GM15510 (cell line): ENCODE measurements around the gene ZNF69.
A peak's percentile ranks its signal among the peaks of the same experiment; 100 is the strongest.

ENCODE experiments used
- POLR2A ChIP-seq: IDR thresholded peaks from 3 replicates; pipeline ENCODE4 v1.6.1; 2011; ENCODE audit warnings: borderline replicate concordance; ENCODE audit not compliant: insufficient read length; ENCODE audit errors: extremely low read depth

Gene ZNF69

DNA sequence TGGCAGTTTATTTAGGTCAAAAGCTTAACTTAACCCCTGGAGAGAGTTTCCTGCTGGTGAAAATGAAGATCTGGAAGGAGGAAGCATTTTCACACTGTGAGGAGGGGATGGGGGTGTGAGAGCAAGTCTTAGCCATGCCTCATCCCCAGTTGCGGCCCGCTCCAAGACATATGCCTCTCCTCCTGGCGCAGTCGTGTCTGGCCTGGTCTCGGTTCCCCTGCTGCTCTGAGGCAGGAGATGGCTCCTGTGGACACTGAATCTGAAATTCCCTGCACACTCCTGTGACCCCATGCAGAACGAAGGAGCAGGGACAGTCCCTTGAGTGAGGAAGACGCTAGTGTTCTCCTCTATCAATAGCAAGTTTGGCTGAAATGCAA is 360 bp upstream of the ZNF69 start:
- no peak for TF ChIP-seq POLR2A

DNA sequence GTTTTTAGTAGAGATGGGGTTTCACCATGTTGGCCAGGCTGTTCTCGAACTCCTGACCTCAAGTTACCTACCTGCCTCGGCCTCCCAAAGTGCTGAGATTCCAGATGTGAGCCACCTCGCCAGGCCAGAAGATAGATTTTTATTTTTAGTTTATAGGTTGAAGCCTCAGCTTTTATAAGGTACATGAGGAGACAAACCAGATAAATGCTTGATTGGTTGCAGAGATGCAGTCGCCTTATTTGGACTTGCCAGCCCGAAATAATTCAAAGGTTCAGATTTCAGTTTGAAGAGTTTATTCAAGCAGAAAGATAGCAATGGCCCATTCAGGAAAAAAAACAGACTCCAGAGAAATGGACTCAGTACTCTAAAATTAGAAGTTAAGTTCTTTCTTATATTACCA is 3.1 kb downstream of the ZNF69 start:
- TF ChIP-seq POLR2A: no peak

DNA sequence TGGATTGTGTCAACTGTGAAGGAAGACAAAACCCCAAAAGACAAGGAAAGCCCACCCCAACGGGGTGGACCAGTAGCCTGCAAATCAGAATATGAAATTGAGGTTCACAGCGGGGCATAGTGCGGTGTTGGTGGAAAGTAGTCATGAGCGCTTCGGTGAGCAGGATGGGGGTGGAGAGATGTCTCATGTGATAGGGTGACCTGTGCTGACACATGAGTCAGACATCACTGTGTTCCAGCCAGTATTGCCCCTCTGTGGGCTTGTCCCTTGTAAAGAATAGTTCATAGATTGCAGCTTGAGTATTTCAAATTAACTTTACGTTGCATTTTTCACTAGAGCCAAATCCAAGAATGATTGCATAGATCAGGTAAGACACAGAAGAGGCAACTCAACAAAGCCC is 7.3 kb downstream of the ZNF69 start:
- TF ChIP-seq POLR2A: no peak

DNA sequence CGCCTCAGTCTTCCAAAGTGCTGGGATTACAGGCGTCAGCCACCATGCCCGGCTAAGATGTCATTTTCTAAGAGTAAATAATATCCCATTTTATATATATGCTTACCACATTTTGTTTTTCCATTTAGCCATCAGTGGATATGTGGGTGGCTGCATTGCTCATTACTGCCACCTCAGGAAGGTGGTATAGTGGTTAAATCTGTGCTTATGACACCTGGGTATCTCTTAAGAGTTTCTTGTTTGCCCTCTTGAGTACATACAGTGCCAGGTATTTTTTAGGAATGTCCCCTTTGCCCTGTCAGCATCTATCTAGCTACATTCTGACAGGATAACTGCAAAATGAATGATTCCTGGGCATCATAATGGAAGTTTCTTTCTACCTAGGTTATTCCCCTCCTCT is 14.6 kb downstream of the ZNF69 start:
- no peak for TF ChIP-seq POLR2A

DNA sequence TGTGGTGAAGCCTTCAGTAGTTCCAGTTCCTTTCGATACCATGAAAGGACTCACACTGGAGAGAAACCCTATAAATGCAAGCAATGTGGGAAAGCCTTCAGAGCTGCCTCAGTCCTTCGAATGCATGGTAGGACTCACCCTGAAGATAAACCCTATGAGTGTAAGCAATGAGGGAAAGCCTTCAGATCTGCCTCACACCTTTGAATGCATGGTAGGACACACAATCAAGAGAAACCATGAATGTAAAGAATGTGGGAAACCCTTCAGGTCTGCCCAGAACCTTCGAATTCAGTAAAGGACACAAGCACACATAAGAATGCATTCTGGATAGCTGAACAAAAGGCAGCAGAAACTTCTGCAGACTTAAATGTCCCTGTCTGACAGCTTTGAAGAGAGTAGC is 18.3 kb downstream of the ZNF69 start:
- TF ChIP-seq POLR2A: no peak

DNA sequence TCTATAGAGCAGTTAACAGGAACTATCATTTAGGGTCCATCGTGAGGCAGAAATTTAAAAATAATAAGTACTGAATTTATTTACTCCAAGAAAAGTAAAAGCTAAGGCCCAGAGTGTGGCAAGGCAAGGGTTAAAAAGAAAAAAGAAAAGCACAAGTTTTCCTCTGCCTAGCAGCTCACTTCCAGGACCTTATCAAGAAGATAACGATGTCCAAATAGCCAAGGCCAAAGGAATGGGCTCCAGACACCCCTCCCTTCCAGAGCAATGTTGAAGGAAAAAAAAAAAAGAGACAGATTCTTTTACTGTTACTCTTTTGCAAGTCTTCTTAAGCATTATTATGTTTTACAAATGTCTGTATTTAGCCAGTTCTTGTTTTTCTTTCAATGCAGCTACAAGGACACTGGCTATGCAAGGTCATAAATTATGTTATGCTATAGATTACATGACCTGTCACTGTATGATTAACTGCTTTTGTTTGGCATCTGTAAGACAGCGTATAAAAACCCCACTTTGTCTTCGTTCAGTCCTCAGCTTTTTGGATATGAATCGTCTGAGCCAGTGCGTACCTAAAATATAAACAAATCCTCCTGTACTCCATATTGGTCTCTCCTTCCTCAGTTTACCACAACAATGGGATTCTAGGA is 34.4 kb downstream of the ZNF69 start:
- no peak for TF ChIP-seq POLR2A

DNA sequence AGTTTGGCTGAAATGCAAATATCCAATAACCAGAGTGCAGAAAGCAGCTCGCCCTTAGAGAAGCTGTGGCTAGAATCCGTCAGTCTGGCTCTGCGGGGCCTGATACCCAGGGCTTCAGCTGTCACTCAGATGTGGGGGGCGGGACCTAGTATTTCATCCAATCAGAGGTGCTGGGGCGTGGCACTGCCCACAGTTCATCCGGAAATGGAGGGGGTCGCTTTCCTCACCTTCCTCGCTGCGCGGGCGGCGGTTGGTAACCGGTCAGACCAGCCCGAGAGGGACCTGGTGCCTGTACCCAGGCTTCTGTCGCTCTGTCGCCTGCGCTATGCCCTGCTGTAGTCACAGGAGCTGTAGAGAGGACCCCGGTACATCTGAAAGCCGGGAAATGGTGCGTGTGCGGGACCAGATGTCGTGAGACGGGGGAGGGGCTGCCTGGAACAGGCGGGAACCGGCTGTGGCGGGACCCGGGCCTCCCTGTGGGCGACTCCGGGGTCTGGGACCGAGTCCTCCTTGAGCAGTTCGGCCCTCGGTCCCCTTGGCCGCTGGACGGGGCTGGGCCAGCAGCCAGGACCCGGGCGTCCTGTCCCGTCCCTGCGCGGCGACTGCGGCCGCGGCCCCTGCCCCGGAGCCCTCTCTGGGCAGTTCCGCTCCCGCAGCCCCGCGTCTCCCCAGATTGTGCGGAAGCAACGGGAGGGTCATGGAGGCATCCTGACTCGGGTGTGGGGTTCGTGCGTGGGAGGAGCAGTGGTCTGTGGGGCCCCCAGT is 37.5 kb downstream of the ZNF69 start, which contains the start of gene ZNF700:
TSS of gene ZNF700 (plus strand) at position 222 of the 765 bp plus-strand sequence. CDS start at position 326, 104 bp downstream.
- TF ChIP-seq POLR2A: peak; percentile 95

DNA sequence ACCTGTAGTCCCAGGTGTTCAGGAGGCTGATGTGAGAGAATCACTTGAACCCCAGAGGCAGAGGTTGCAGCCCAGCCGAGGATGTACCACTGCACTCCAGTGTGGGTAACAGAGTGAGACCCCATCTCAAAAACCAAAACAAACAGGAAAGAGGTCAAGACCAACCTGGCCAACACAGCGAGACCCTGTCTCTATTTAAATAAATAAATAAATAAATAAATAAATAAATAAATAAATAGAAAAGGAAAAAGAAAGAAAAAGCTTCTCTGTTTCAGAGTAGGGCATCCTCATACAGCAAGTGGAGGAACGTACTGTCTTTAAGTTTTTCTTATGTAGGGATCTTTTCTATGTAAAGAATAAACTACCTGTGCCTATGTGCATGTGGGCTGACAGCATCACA is 39.6 kb downstream of the ZNF69 start:
- no peak for TF ChIP-seq POLR2A

DNA sequence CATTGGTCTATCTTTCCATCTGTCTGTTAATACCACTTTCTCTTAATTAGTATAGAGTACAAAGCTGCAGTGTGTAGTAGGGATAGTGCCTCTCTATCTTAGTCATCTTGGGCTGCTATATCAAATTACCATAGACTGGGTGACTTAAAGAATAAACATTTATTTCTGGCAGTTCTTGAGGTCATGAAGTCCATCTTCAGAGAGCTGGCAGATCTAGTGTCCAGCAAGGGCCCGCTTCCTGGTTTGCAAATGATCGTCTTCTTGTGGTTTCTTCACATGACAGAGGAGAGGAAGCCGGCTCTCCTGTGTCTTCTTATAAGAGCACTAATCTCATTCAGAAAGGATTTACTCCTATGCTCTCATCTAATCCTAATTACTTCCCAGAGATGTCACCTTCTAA is 43.5 kb downstream of the ZNF69 start:
- TF ChIP-seq POLR2A: no peak

DNA sequence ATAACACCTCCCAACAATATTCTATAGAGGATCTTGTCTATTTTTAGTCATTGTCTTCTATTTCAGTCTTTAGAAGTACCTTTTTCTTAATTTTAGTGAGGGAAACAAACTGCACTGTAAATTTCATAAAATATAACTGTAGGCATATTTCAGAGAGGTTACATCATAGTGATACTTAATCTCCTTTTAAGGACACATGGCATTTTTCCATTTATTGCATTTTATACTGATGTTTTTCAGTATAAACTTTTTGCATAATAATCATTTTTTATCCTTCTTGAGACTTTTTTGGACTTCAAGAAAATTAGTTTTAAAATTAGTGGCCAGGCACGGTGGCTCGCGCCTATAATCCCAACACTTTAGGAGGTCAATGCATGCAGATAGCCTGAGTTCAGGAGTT is 43.9 kb downstream of the ZNF69 start:
- no peak for TF ChIP-seq POLR2A

DNA sequence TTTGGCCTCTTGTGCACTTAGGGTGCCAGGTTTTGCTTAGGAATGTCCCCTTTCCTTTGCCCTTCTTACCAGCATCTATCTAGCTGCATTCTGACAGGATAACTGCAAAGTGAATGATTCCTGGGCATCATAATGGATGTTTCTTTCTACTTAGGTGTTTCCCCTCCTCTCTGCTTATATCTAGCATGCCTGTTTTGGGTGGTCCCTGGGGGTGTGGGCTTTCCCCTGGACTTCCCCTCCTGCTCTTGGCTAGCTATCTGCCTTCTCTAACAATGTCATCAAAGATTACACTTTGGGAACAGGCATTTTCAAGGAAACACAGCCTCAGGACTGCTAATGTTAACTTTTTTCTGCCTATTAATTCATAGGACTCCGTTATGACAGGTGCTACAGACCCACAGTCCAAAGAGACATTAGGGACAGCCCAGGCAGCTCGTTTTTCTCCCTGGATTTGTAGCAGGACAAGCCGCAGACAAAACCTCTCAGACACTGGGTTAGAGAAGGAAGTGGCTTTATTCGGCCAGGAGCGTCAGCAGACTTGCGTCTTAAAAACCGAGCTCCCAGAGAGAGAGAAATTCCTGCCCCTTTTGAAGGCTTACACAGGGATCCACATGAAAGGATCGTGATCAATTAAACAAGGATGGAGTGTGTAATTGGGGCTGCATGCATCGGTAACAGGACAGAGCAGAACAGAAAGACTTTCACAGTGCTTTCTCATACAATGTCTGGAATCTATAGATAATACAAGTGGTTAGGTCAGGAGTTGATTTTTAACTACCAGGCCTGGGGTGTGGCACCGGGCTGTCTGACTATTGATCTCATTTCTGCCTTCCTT is 54.6 kb downstream of the ZNF69 start:
- TF ChIP-seq POLR2A: no peak

DNA sequence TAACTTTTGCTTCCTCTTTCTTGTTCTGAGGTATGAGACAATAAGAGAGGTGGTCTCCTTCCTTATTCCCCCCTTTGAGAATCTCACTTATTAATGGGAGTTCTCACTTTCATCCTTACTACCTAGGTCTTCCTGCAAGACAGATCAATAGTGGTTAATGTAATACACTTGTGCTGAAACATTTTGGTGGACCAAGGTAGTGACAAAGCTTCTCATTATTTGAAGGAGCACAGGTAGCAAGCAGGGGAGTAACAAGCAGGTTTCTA is 55.2 kb downstream of the ZNF69 start:
- TF ChIP-seq POLR2A: no peak

DNA sequence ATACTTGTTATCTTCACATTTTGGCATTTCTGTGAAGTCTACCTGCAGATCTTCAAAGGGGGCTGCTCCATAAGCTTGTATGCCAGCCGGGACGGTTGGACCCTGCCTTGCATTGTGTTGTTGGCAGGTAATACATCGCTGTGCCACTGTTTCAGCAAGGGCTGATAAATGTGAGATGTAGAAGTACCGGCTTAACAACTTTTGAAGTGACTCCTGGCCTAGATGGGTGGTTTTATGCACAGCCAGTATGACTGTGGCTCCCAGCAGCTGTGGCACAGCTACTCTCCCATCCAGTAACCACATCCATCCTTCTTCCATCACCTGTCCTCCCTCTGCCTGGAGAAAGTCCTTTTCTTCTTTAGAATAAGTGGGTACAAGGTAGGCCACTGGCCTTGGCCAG is 57.1 kb downstream of the ZNF69 start:
- no peak for TF ChIP-seq POLR2A

DNA sequence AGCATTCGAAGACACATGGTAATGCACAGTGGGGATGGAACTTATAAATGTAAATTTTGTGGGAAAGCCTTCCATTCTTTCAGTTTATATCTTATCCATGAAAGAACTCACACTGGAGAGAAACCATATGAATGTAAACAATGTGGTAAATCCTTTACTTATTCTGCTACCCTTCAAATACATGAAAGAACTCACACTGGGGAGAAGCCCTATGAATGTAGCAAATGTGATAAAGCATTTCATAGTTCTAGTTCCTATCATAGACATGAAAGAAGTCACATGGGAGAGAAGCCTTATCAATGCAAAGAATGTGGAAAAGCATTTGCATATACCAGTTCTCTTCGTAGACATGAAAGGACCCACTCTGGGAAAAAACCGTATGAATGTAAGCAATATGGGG is 61.1 kb downstream of the ZNF69 start:
- no peak for TF ChIP-seq POLR2A

DNA sequence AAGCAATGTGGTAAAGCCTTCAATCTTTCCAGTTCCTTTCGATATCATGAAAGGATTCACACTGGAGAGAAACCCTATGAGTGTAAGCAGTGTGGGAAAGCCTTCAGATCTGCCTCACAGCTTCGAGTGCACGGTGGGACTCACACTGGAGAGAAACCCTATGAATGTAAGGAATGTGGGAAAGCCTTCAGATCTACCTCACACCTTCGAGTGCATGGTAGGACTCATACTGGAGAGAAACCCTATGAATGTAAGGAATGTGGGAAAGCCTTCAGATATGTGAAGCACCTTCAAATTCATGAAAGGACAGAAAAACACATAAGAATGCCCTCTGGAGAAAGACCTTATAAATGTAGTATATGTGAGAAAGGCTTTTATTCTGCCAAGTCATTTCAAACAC is 61.6 kb downstream of the ZNF69 start:
- TF ChIP-seq POLR2A: no peak

DNA sequence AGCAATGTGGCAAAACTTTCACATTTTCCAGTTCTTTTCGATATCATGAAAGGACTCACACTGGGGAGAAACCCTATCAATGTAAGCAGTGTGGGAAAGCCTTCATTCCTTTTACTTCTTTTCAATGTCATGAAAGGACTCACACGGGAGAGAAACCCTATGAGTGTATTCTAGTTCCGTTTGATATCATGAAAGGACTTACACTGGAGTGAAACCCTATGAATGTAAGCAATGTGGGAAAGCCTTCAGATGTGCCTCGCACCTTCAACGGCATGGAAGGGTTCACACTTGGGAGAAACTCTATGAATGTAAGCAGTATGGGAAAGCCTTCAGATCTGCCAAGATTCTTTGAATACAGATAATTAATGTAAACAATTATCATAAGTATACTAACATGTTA is 62.7 kb downstream of the ZNF69 start:
- no peak for TF ChIP-seq POLR2A
